Osteocyte (in vitro differentiated cells): ENCODE data around the gene PCGF1. TPM values are rescaled to one million over a fixed set of nuclear protein-coding genes. Genes with fewer than 3 reads are reported as not detected.

Source experiments
- DNase-seq: peaks from one replicate; pipeline ENCODE4 v3.0.0; 2021; ENCODE audit warnings: mixed read lengths; ENCODE audit not compliant: unreplicated experiment; ENCODE audit errors: extremely low spot score
- H3K27ac Mint-ChIP-seq: one replicate; pipeline ENCODE4 v1.8.0; 2021; ENCODE audit warnings: mild to moderate bottlenecking, mixed read lengths; ENCODE audit not compliant: unreplicated experiment
- H3K27me3 Mint-ChIP-seq: one replicate; pipeline ENCODE4 v1.8.0; 2021; ENCODE audit warnings: mixed read lengths; ENCODE audit not compliant: unreplicated experiment
- H3K36me3 Mint-ChIP-seq: one replicate; pipeline ENCODE4 v1.8.0; 2021; ENCODE audit warnings: mixed read lengths; ENCODE audit not compliant: unreplicated experiment
- H3K4me1 Mint-ChIP-seq: one replicate; pipeline ENCODE4 v1.8.0; 2021; ENCODE audit warnings: mixed read lengths; ENCODE audit not compliant: unreplicated experiment
- H3K4me3 Mint-ChIP-seq: one replicate; pipeline ENCODE4 v1.8.0; 2021; ENCODE audit warnings: mild to moderate bottlenecking, moderate library complexity, mixed read lengths; ENCODE audit not compliant: unreplicated experiment
- H3K9me3 Mint-ChIP-seq: one replicate; pipeline ENCODE4 v1.8.0; 2021; ENCODE audit warnings: mixed read lengths; ENCODE audit not compliant: unreplicated experiment
- CTCF ChIP-seq: fragments of 200-600 bp; sonication (generic); IDR thresholded peaks from 2 replicates; pipeline ENCODE4 v1.5.0; 2021; ENCODE audit warnings: antibody characterized with exemption, mild to moderate bottlenecking, moderate library complexity
- total RNA-seq: library from RNA; stranded (reverse); gene quantifications from 2 replicates; pipeline ENCODE4 v1.2.1, GENCODE V29; 2021

The PCGF1 gene
- total RNA-seq, 1 donor from 2014 or later = 32.5 TPM

DNA sequence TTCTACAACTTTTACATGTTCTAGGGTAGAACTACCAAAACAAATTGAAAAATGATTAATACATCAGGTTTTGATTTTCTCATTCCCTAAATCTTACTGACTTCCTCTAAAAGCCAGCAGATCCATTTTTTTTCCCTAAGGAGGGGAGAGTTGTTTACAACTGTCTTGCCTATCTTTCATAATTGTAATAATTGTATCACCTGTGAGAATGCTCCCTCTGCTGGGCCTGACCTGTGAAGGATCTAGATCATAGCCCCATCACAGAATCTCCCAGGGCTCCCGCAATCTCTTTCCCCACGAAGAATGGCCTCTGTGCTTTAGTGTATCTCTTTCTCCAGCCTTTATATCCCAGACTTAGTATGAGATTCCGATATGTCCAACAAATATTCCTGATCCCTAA is 37.1 kb upstream of the PCGF1 start:
- no peak for TF ChIP-seq CTCF
- H3K9me3 Mint-ChIP-seq = no peaks in the 10 kb centered on the region
- no peak for DNase-seq
- H3K36me3 Mint-ChIP-seq = peaks cover 16% of the 10 kb centered on the region
- H3K27me3 Mint-ChIP-seq = no peaks in the 10 kb centered on the region
- peaks cover 12% of the 10 kb centered on the region for H3K4me1 Mint-ChIP-seq
- H3K4me3 Mint-ChIP-seq = no peak overlapping the region
- H3K27ac Mint-ChIP-seq = no peak overlapping the region

DNA sequence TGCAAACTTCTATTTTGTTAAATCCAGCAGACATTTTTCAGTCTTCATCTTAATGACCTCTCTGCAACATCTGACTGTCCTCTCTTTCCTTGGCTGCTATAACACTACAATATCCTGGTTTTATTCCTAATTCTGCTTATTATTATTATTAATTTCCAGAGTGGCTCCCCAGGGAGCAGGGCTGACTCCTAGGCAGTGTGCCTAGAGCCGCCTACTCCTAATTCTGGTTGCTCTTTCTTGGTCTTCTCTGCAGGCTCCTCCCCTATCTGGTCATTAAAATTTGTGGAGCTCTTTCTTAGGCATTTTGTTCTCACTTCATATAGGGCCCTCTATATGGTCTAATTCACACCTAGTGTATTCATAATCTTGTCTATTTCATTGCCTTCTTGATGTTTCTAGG is 35.5 kb upstream of the PCGF1 start:
- DNase-seq = no peak

GRCh38 chr2:74540291-74540690 is 32.8 kb upstream of the PCGF1 start:
- H3K9me3 Mint-ChIP-seq = no peaks in the 10 kb centered on the region
- DNase-seq = no peak
- H3K27ac Mint-ChIP-seq = no peak overlapping the region
- H3K4me1 Mint-ChIP-seq = no peaks in the 10 kb centered on the region
- H3K4me3 Mint-ChIP-seq = no peak overlapping the region
- no peaks in the 10 kb centered on the region for H3K27me3 Mint-ChIP-seq
- no peak for TF ChIP-seq CTCF
- H3K36me3 Mint-ChIP-seq = peaks cover 15% of the 10 kb centered on the region

More for the DNA sequence above, 35.5 kb upstream of the PCGF1 start:
- H3K27ac Mint-ChIP-seq = no peak overlapping the region
- H3K36me3 Mint-ChIP-seq = peaks cover 15% of the 10 kb centered on the region
- peaks cover 2% of the 10 kb centered on the region for H3K4me1 Mint-ChIP-seq
- no peaks in the 10 kb centered on the region for H3K27me3 Mint-ChIP-seq
- no peak overlapping the region for H3K4me3 Mint-ChIP-seq
- TF ChIP-seq CTCF = no peak
- no peaks in the 10 kb centered on the region for H3K9me3 Mint-ChIP-seq

- no peak for TF ChIP-seq CTCF
- Mint-ChIP-seq H3K27me3 (no peaks in the 10 kb centered on the region), H3K36me3 (peaks cover 14% of the 10 kb centered on the region), H3K27ac (no peak overlapping the region), H3K4me3 (no peak overlapping the region), H3K9me3 (no peaks in the 10 kb centered on the region), H3K4me1 (no peaks in the 10 kb centered on the region)
- no peak for DNase-seq
These were observed 31.4 kb upstream of the PCGF1 start for GRCh38 chr2:74538881-74539339.

DNA sequence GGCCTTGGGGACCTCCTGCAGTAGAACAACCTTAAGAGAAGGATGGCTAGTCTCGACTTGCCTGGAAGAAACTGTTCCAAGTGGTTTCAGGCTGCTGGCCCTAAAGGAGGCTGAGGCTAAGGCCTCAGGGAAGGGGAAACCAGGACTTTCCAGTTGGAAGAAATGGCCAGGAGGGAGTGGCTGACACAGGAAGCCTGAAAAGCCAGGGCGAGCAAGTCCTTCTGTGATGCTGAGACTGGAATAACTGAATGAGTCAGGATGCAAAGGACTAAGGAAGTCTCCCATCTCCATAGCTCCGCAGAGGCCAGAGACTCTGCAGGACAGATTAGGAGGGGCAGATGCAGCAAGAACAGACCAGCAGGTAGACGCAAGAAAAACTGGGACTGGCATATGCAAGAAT is 29.6 kb upstream of the PCGF1 start:
- H3K27me3 Mint-ChIP-seq = no peaks in the 10 kb centered on the region
- DNase-seq = no peak
- H3K4me3 Mint-ChIP-seq = no peak overlapping the region
- peaks cover 1% of the 10 kb centered on the region for H3K4me1 Mint-ChIP-seq
- no peak for TF ChIP-seq CTCF
- peaks cover 8% of the 10 kb centered on the region for H3K36me3 Mint-ChIP-seq
- no peaks in the 10 kb centered on the region for H3K9me3 Mint-ChIP-seq
- H3K27ac Mint-ChIP-seq = no peak overlapping the region
